ENCODE measurements around the gene ASPA.
"Not testable (repeated sequence)": the region's sequence is repeated elsewhere in the genome, so short reads cannot be mapped to it uniquely, and the experiment has no call there.

- TF ChIP-seq POLR2A (IDR thresholded peaks at IDR 0.05); CTCF (IDR thresholded peaks at IDR 0.05 in 4 of 5, conservative IDR thresholded peaks at IDR 0.05 in 1 of 5): not testable (repeated sequence)
Observed at GRCh38 chr17:3466355-3466754, 9.4 kb upstream of the ASPA start.

Measured in gastrocnemius medialis (tissue), 4 donors.